SU-DHL-6 (cell line): Measurements from ENCODE around the gene CASS4.
A peak's percentile ranks its signal among the peaks of the same experiment; 100 is the strongest.
"Not testable (repeated sequence)": the region's sequence is repeated elsewhere in the genome, so short reads cannot be mapped to it uniquely, and the experiment has no call there.

Source experiments
- H2AFZ ChIP-seq: fragments of 200-600 bp; sonication (generic); 2 replicates; pipeline ENCODE4 v1.6.1; 2014; ENCODE audit warnings: low read depth, mild to moderate bottlenecking, moderate library complexity, mixed read lengths, antibody characterized with exemption, low read length; ENCODE audit not compliant: severe bottlenecking
- H3F3A ChIP-seq: fragments of 200-600 bp; shearing (Covaris generic); 2 replicates; pipeline ENCODE4 v1.6.0; 2016; ENCODE audit warnings: antibody characterized with exemption, mild to moderate bottlenecking; ENCODE audit not compliant: insufficient read depth
- H3K27ac ChIP-seq: fragments of 200-600 bp; sonication (generic); 2 replicates; pipeline ENCODE4 v1.5.1; 2016; ENCODE audit warnings: low read depth, mild to moderate bottlenecking, low read length, moderate library complexity, mixed read lengths
- H3K27me3 ChIP-seq: fragments of 200-600 bp; sonication (generic), shearing (Covaris generic); 2 replicates; pipeline ENCODE4 v1.6.0; 2014; ENCODE audit warnings: mild to moderate bottlenecking, low read length
- H3K36me3 ChIP-seq: fragments of 200-600 bp; sonication (generic); 2 replicates; pipeline ENCODE4 v1.6.1; 2014; ENCODE audit warnings: mild to moderate bottlenecking, low read length, mixed read lengths
- H3K4me2 ChIP-seq: fragments of 300-600, 200-600 bp; shearing (Covaris generic), sonication (generic); 2 replicates; pipeline ENCODE4 v1.6.0; 2014; ENCODE audit warnings: low read length, low read depth, mild to moderate bottlenecking; ENCODE audit not compliant: poor library complexity, severe bottlenecking
- H3K4me3 ChIP-seq: fragments of 200-600 bp; sonication (generic); 2 replicates; pipeline ENCODE4 v1.5.1; 2014; ENCODE audit warnings: antibody characterized with exemption, low read length, mild to moderate bottlenecking, mixed read lengths; ENCODE audit not compliant: insufficient read depth, poor library complexity, severe bottlenecking
- H3K79me2 ChIP-seq: fragments of 200-600 bp; sonication (generic); 2 replicates; pipeline ENCODE4 v1.6.1; 2014; ENCODE audit warnings: mild to moderate bottlenecking, low read length, moderate library complexity; ENCODE audit not compliant: insufficient read depth
- H3K9ac ChIP-seq: fragments of 200-600 bp; sonication (generic); 2 replicates; pipeline ENCODE4 v1.7.0; 2014; ENCODE audit warnings: mild to moderate bottlenecking, low read length
- H3K9me2 ChIP-seq: fragments of 200-600 bp; sonication (generic); replicated peaks from 2 replicates; pipeline ENCODE4 v1.6.1; 2014; ENCODE audit warnings: low read length; ENCODE audit not compliant: insufficient read depth
- H3K9me3 ChIP-seq: fragments of 200-600 bp; sonication (generic); 2 replicates; pipeline ENCODE4 v1.6.1; 2014; ENCODE audit warnings: low read length, mixed read lengths; ENCODE audit not compliant: insufficient read depth
- H4K20me1 ChIP-seq: fragments of 200-600 bp; sonication (generic); 2 replicates; pipeline ENCODE4 v1.6.1; 2014; ENCODE audit warnings: low read depth, mild to moderate bottlenecking, antibody characterized with exemption, low read length, moderate library complexity, mixed read lengths
- CTCF ChIP-seq: fragments of 200-600 bp; sonication (generic); IDR thresholded peaks from one replicate; pipeline ENCODE4 v1.5.1; 2017; ENCODE audit warnings: antibody characterized with exemption, mild to moderate bottlenecking, low read length, moderate library complexity; ENCODE audit not compliant: insufficient read depth, poor library complexity, severe bottlenecking
- EZH2phosphoT487 ChIP-seq: fragments of 200-600 bp; sonication (generic), shearing (Covaris generic); conservative IDR thresholded peaks from 2 replicates; pipeline ENCODE4 v1.6.1; 2018; ENCODE audit warnings: mild to moderate bottlenecking, antibody characterized with exemption, low read length, moderate library complexity, mixed read lengths

CASS4 gene

GRCh38 chr20:56388882-56389281, 23.2 kb upstream of the CASS4 start:
- H4K20me1 ChIP-seq, result 0 out of 2 replicates have a peak, but pooled peaks cover 11% of the 10 kb centered on the region
- H3K4me2 ChIP-seq, result no peak overlapping the region
- H3K9me3 ChIP-seq, result no peaks in the 10 kb centered on the region
- no peak for TF ChIP-seq EZH2phosphoT487
- no peak for TF ChIP-seq CTCF
- H3K79me2 ChIP-seq, result peaks cover 83% of the 10 kb centered on the region
- H3K9ac ChIP-seq, result no peak overlapping the region
- no peak overlapping the region for H3K27ac ChIP-seq
- no peaks in the 10 kb centered on the region for H3F3A ChIP-seq
- H3K36me3 ChIP-seq, result peaks cover 38% of the 10 kb centered on the region
- H3K27me3 ChIP-seq, result no peaks in the 10 kb centered on the region
- H3K4me3 ChIP-seq, result no peak overlapping the region
- no peak overlapping the region for H2AFZ ChIP-seq
- no peaks in the 10 kb centered on the region for H3K9me2 ChIP-seq

GRCh38 chr20:56389807-56390206, 22.3 kb upstream of the CASS4 start:
- Histone ChIP-seq H3K4me3 (no peak overlapping the region), H2AFZ (no peak overlapping the region), H3K36me3 (peaks cover 31% of the 10 kb centered on the region; the same call in 1 of the 2 replicates), H4K20me1 (0 out of 2 replicates have a peak, but pooled peaks cover 7% of the 10 kb centered on the region), H3K27ac (no peak overlapping the region), H3F3A (no peaks in the 10 kb centered on the region), H3K9me3 (no peaks in the 10 kb centered on the region), H3K79me2 (peaks cover 83% of the 10 kb centered on the region), H3K4me2 (no peak overlapping the region), H3K9ac (no peak overlapping the region), H3K9me2 (no peaks in the 10 kb centered on the region), H3K27me3 (no peaks in the 10 kb centered on the region)
- TF ChIP-seq EZH2phosphoT487 (no peak), CTCF (no peak)

GRCh38 chr20:56390396-56390795, 21.7 kb upstream of the CASS4 start:
- not testable (repeated sequence) for H3K27ac ChIP-seq, H3K27me3 ChIP-seq, H2AFZ ChIP-seq, H3K9me3 ChIP-seq, H4K20me1 ChIP-seq, H3K9me2 ChIP-seq, H3F3A ChIP-seq
- peak overlapping the region; percentile 66 for H3K4me2 ChIP-seq
- peak overlapping the region; percentile 93 for H3K9ac ChIP-seq
- H3K36me3 ChIP-seq, result peaks cover 26% of the 10 kb centered on the region; the same call in 1 of the 2 replicates
- peak overlapping the region; percentile 99 for H3K4me3 ChIP-seq
- H3K79me2 ChIP-seq, result peaks cover 87% of the 10 kb centered on the region

- TF ChIP-seq EZH2phosphoT487 (no peak), CTCF (no peak)
- Histone ChIP-seq H3K36me3 (peaks cover 29% of the 10 kb centered on the region; the same call in 1 of the 2 replicates), H2AFZ (no peak overlapping the region), H3K4me3 (peak overlapping the region; percentile 99), H3F3A (no peaks in the 10 kb centered on the region), H3K79me2 (peaks cover 86% of the 10 kb centered on the region), H3K9me3 (no peaks in the 10 kb centered on the region), H4K20me1 (0 out of 2 replicates have a peak, but pooled peaks cover 4% of the 10 kb centered on the region), H3K4me2 (peak overlapping the region; percentile 66), H3K27me3 (no peaks in the 10 kb centered on the region), H3K9me2 (no peaks in the 10 kb centered on the region), H3K27ac (peak overlapping the region; percentile 86), H3K9ac (peak overlapping the region; percentile 93)
These were observed 21.0 kb upstream of the CASS4 start for GRCh38 chr20:56391037-56391436.
